Skeletal muscle satellite cell (primary cell): ENCODE data around the gene UGT2B7.
"Not testable (repeated sequence)": the region's sequence is repeated elsewhere in the genome, so short reads cannot be mapped to it uniquely, and the experiment has no call there.

Experiments used
- H3K27me3 ChIP-seq: 2 replicates; pipeline ENCODE4 v1.7.0; 2013; ENCODE audit warnings: low read length; ENCODE audit not compliant: control insufficient read depth, insufficient read depth
- H3K36me3 ChIP-seq: 2 replicates; pipeline ENCODE4 v1.7.0; 2013; ENCODE audit warnings: mild to moderate bottlenecking, control low read depth, low read length; ENCODE audit not compliant: insufficient read depth
- H3K4me1 ChIP-seq: 2 replicates; pipeline ENCODE4 v1.7.0; 2013; ENCODE audit warnings: low read length; ENCODE audit not compliant: control insufficient read depth, insufficient read depth
- H3K4me2 ChIP-seq: 2 replicates; pipeline ENCODE4 v1.7.0; 2013; ENCODE audit warnings: mild to moderate bottlenecking, low read length
- H3K4me3 ChIP-seq: 2 replicates; pipeline ENCODE4 v1.7.0; 2013; ENCODE audit warnings: low read length
- H3K9ac ChIP-seq: 2 replicates; pipeline ENCODE4 v1.7.0; 2013; ENCODE audit warnings: mild to moderate bottlenecking, low read depth, low read length, moderate library complexity
- H3K9me3 ChIP-seq: replicated peaks from 2 replicates; pipeline ENCODE4 v1.7.0; 2013; ENCODE audit warnings: mild to moderate bottlenecking, control low read depth, low read length

Gene UGT2B7

DNA sequence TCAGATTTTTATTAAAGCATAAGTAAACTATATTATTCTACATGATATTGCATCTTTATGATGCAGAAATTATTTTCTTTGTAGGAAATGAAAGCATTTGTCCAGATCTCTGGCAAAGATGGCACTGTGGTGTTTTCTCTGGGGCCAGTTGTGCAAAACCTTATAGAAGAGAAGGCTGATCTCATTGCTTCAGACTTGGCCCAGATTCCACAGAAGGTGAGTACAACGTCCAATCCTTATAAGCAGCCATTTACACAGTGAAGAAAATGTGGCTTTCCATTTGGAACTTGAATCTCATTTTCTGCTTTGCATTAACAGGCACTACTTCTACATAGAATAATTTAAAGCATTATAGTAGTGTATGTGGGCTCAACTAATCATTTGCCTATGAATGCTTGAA is 6.9 kb upstream of the UGT2B7 start:
- H3K9ac ChIP-seq: no peak overlapping the region
- peaks cover 21% of the 10 kb centered on the region for H3K4me1 ChIP-seq
- H3K9me3 ChIP-seq: no peaks in the 10 kb centered on the region
- no peak overlapping the region for H3K4me2 ChIP-seq
- no peaks in the 10 kb centered on the region for H3K36me3 ChIP-seq
- no peaks in the 10 kb centered on the region for H3K27me3 ChIP-seq
- H3K4me3 ChIP-seq: no peak overlapping the region

DNA sequence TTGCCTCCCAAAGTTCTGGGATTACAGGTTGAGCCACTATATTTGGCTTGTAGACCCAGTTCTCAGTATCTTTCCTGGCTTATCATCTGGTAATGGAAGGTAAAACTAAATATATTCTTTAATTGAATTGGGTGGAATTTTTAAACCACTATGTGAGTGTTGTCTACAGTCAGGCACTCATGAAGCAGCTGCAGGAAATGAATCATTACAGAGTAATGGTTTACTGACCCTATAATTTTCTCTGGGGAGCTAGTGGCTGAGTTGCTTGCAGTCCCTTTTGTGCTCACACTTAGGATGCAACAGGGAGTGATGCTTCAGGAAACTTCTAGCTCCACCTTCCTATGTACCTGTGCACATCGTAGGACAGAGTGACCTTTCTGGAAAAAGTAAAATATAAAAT is 4.1 kb upstream of the UGT2B7 start:
- Histone ChIP-seq H3K4me1 (peaks cover 44% of the 10 kb centered on the region), H3K36me3 (no peaks in the 10 kb centered on the region), H3K9me3 (no peaks in the 10 kb centered on the region), H3K4me3 (no peak overlapping the region), H3K4me2 (peak overlapping the region; percentile 22), H3K27me3 (no peaks in the 10 kb centered on the region), H3K9ac (peak overlapping the region; percentile 56)

DNA sequence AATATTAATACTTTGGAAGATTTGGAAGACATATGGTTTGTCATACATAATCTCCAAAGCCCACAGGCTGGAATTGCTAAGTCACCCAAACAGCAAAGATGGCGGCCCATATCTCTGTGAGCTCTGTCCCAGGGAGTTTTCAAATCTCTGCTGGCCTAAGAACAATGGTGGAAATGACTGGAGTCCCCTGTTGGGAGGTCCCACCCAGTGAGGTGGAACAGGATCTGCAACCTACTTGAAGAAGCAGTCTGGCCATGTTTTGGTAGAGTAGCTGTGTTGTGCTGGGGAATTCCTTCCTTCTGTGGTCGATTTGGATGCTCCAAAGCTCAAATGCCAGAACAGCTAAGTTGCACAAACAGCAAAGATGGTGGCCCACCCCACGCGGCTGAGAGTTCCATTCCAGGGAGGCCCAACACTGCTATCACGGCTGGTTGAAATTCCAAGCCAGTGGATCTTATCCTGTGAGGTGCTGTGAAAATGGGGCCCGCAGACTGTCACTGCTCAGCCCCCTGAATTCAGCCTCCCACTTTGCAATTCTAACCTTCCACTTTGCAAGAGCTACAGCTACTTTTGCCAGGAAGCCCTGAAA is 3.2 kb upstream of the UGT2B7 start:
- Histone ChIP-seq H3K9ac (no peak overlapping the region), H3K27me3 (no peaks in the 10 kb centered on the region), H3K4me2 (no peak overlapping the region), H3K36me3 (no peaks in the 10 kb centered on the region), H3K9me3 (no peaks in the 10 kb centered on the region), H3K4me1 (peaks cover 44% of the 10 kb centered on the region), H3K4me3 (no peak overlapping the region)

DNA sequence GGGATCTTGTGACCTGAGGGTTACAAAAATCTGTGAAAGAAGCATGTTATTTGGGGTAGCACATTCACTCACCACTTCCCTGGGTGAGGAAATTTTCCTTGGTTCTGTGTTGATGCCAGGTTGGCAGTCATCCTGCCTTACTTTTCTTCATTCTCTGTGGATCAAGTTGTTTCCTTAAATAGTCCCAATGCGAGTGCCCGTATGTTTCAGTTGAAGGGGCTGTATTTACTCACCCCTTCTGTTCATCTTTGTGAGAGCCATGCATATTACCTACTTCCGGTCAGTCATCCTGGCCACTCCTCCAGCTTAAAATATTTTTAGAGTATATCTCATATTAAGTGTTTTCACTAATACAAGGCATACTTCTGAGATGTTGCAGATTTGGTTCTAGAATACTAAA is 2.6 kb upstream of the UGT2B7 start:
- Histone ChIP-seq H3K36me3 (no peaks in the 10 kb centered on the region), H3K27me3 (no peaks in the 10 kb centered on the region), H3K4me3 (no peak overlapping the region), H3K9ac (no peak overlapping the region), H3K9me3 (no peaks in the 10 kb centered on the region), H3K4me2 (no peak overlapping the region), H3K4me1 (peaks cover 44% of the 10 kb centered on the region)

DNA sequence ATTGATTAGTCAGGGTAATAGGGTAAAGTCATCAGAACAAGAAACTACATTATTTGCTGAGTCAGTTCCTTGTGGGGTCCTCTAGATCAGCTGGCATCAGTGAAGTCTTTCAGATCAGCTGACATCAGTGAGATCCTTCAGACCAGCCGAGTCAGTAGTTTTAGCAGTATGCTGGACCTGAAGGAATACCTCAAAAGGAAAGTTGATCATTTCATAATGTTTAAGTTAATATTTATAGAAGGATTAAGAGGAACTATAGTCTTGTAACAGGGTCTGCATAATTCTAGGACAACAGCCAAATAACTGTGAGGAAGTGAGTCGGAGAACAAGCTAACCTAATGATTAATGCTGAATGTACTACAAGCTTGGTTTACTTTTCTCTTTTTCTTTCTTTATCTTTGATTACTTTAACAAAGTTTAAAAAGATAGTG is 958 bp upstream of the UGT2B7 start:
- Histone ChIP-seq H3K4me2 (peak overlapping the region; percentile 51), H3K36me3 (no peaks in the 10 kb centered on the region), H3K9ac (peak overlapping the region; percentile 15), H3K27me3 (no peaks in the 10 kb centered on the region), H3K9me3 (no peaks in the 10 kb centered on the region), H3K4me1 (peaks cover 44% of the 10 kb centered on the region), H3K4me3 (no peak overlapping the region)

DNA sequence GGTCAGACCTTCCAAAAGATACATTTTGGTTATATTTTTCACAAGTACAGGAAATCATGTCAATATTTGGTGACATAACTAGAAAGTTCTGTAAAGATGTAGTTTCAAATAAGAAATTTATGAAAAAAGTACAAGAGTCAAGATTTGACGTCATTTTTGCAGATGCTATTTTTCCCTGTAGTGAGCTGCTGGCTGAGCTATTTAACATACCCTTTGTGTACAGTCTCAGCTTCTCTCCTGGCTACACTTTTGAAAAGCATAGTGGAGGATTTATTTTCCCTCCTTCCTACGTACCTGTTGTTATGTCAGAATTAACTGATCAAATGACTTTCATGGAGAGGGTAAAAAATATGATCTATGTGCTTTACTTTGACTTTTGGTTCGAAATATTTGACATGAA is 536 bp downstream of the UGT2B7 start:
- H3K4me3 ChIP-seq: no peak overlapping the region
- no peaks in the 10 kb centered on the region for H3K36me3 ChIP-seq
- no peaks in the 10 kb centered on the region for H3K27me3 ChIP-seq
- no peaks in the 10 kb centered on the region for H3K9me3 ChIP-seq
- H3K4me1 ChIP-seq: peaks cover 39% of the 10 kb centered on the region
- no peak overlapping the region for H3K4me2 ChIP-seq
- no peak overlapping the region for H3K9ac ChIP-seq

GRCh38 chr4:69098470-69098869 is 2.2 kb downstream of the UGT2B7 start:
- Histone ChIP-seq H3K9ac (no peak overlapping the region), H3K4me1 (peaks cover 24% of the 10 kb centered on the region), H3K9me3 (no peaks in the 10 kb centered on the region), H3K4me2 (no peak overlapping the region), H3K36me3 (no peaks in the 10 kb centered on the region), H3K4me3 (no peak overlapping the region), H3K27me3 (no peaks in the 10 kb centered on the region)

GRCh38 chr4:69099910-69100309 is 3.6 kb downstream of the UGT2B7 start:
- H3K4me2 ChIP-seq: no peak overlapping the region
- no peaks in the 10 kb centered on the region for H3K36me3 ChIP-seq
- H3K27me3 ChIP-seq: no peaks in the 10 kb centered on the region
- peaks cover 17% of the 10 kb centered on the region for H3K4me1 ChIP-seq
- no peaks in the 10 kb centered on the region for H3K9me3 ChIP-seq
- no peak overlapping the region for H3K9ac ChIP-seq
- no peak overlapping the region for H3K4me3 ChIP-seq

DNA sequence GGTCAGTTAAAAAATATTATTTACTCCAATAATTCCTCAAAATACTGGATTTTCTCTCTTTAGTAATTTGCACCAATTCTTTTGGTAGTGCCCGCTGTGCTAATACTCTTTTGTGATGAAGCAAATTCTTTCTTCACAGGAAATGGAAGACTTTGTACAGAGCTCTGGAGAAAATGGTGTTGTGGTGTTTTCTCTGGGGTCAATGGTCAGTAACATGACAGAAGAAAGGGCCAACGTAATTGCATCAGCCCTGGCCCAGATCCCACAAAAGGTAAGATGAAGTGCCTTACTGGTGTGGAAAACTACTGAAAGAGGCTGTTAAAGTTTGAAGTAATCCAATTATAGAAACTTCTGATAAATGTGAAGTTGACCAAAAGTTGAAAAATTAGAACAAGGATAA is 6.4 kb downstream of the UGT2B7 start:
- H3K27me3 ChIP-seq, H3K4me1 ChIP-seq, H3K9me3 ChIP-seq, H3K9ac ChIP-seq, H3K36me3 ChIP-seq, H3K4me2 ChIP-seq, H3K4me3 ChIP-seq: not testable (repeated sequence)

DNA sequence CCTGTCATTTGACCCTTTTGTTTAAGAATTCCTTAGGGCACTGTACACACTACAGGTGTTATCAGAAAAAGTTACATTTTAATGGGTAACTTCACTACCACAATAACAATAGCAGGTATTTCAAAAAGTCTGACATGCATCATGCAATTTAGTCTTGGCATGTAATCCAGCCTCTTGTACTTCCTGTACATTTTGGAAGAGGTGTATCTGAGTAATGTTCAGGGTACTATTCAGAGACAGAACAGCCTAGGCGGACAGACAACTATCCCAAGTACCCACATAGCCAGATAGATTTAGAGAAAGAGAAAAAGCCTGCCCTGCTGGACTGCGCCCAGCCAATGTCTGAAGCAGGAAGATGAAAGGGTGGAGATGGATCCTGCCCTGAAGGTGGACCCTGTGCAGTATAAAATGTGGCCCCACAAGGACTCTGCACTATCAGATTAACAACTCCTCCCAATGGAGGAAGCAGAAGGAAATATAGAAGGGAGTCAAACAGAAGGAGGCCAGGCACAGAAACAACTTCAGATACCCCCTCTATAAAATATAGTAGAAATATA is 8.5 kb downstream of the UGT2B7 start:
- Histone ChIP-seq H3K4me2 (no peak overlapping the region), H3K4me1 (no peaks in the 10 kb centered on the region), H3K36me3 (no peaks in the 10 kb centered on the region), H3K9ac (no peak overlapping the region), H3K9me3 (no peaks in the 10 kb centered on the region), H3K27me3 (no peaks in the 10 kb centered on the region), H3K4me3 (no peak overlapping the region)

DNA sequence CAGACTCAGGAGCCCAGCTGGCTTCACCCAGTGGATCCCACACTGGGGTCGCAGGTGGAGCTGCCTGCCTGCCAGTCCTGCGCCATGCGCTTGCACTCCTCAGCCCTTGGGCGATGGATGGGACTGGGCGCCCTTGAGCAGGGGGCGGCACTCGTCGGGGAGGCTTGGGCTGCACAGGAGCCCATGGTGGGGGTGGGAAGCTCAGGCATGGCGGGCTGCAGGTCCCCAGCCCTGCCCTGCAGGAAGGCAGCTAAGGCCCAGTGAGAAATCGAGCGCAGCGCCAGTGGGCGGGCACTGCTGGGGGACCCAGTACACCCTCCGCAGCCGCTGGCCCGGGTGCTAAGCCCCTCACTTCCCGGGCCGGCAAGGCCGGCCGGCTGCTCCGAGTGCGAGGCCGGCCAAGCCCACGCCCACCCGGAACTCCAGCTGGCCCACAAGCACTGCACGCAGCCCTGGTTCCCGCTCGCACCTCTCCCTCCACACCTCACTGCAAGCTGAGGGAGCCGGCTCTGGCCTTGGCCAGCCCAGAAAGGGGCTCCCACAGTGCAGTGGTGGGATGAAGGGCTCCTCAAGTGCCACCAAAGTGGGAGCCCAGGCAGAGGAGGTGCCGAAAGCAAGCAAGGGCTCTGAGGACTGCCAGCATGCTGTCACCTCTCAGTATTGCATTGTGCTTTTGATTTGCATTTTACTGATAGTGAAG is 19.0 kb downstream of the UGT2B7 start:
- H3K4me1 ChIP-seq, H3K27me3 ChIP-seq, H3K4me2 ChIP-seq, H3K36me3 ChIP-seq, H3K9ac ChIP-seq, H3K4me3 ChIP-seq, H3K9me3 ChIP-seq: not testable (repeated sequence)

GRCh38 chr4:69115851-69116213 is 19.6 kb downstream of the UGT2B7 start:
- Histone ChIP-seq H3K36me3 (no peaks in the 10 kb centered on the region), H3K27me3 (no peaks in the 10 kb centered on the region), H3K9me3 (no peaks in the 10 kb centered on the region), H3K4me1 (no peaks in the 10 kb centered on the region), H3K9ac (no peak overlapping the region), H3K4me2 (no peak overlapping the region), H3K4me3 (no peak overlapping the region)
